Mesothelial cell of epicardium (in vitro differentiated cells): ENCODE data around the gene HPDL. TPM values are rescaled to one million over a fixed set of nuclear protein-coding genes. Genes with fewer than 3 reads are reported as not detected.

ENCODE experiments used
- DNase-seq, 2 experiments: peaks; one replicate each; pipeline ENCODE4 v3.0.0; 2021; ENCODE audit warnings: low spot score in 2 of 2; ENCODE audit not compliant: unreplicated experiment in 2 of 2
- H3K27ac Mint-ChIP-seq: 2 replicates; pipeline ENCODE4 v1.8.0; 2021; ENCODE audit warnings: mixed read lengths
- H3K27me3 Mint-ChIP-seq: 2 replicates; pipeline ENCODE4 v1.8.0; 2021; ENCODE audit warnings: low read depth, mixed read lengths
- H3K36me3 Mint-ChIP-seq: 2 replicates; pipeline ENCODE4 v1.8.0; 2021; ENCODE audit warnings: mixed read lengths
- H3K4me1 Mint-ChIP-seq: 2 replicates; pipeline ENCODE4 v1.8.0; 2021; ENCODE audit warnings: mixed read lengths
- H3K4me3 Mint-ChIP-seq: 2 replicates; pipeline ENCODE4 v1.8.0; 2021; ENCODE audit warnings: mild to moderate bottlenecking, moderate library complexity, mixed read lengths
- H3K9me3 Mint-ChIP-seq: 2 replicates; pipeline ENCODE4 v1.8.0; 2021; ENCODE audit warnings: mixed read lengths
- CTCF ChIP-seq: fragments of 200-600 bp; sonication (generic); IDR thresholded peaks from one replicate; pipeline ENCODE4 v1.5.0; 2021; ENCODE audit warnings: antibody characterized with exemption; ENCODE audit not compliant: unreplicated experiment
- total RNA-seq: library from RNA; stranded (reverse); gene quantifications from 3 replicates; pipeline ENCODE4 v1.2.1, GENCODE V29; 2021

The HPDL gene
- total RNA-seq, 1 donor from 2014 or later: 2.1 TPM

GRCh38 chr1:45304311-45305081, 22.2 kb upstream of the HPDL start:
- TF ChIP-seq CTCF: no peak
- H3K4me3 Mint-ChIP-seq: peak overlapping the region; percentile 86
- H3K27ac Mint-ChIP-seq: peak overlapping the region; percentile 97
- peaks cover 15% of the 10 kb centered on the region for H3K4me1 Mint-ChIP-seq
- no peaks in the 10 kb centered on the region for H3K36me3 Mint-ChIP-seq
- H3K27me3 Mint-ChIP-seq: no peaks in the 10 kb centered on the region
- no peaks in the 10 kb centered on the region for H3K9me3 Mint-ChIP-seq
- DNase-seq: no peak

- DNase-seq: no peak
- Mint-ChIP-seq H3K27ac (peak overlapping the region; percentile 26), H3K4me3 (peak overlapping the region; percentile 86), H3K4me1 (peaks cover 15% of the 10 kb centered on the region), H3K9me3 (no peaks in the 10 kb centered on the region), H3K36me3 (no peaks in the 10 kb centered on the region), H3K27me3 (no peaks in the 10 kb centered on the region)
- no peak for TF ChIP-seq CTCF
These were observed 21.5 kb upstream of the HPDL start for GRCh38 chr1:45305231-45305630.

GRCh38 chr1:45306319-45306718, 20.4 kb upstream of the HPDL start:
- Mint-ChIP-seq H3K36me3 (no peaks in the 10 kb centered on the region), H3K27me3 (no peaks in the 10 kb centered on the region), H3K4me3 (no peak overlapping the region), H3K27ac (no peak overlapping the region), H3K4me1 (peaks cover 15% of the 10 kb centered on the region), H3K9me3 (no peaks in the 10 kb centered on the region)
- DNase-seq: no peak
- TF ChIP-seq CTCF: no peak

GRCh38 chr1:45306905-45307304, 19.8 kb upstream of the HPDL start:
- Mint-ChIP-seq H3K27me3 (no peaks in the 10 kb centered on the region), H3K36me3 (no peaks in the 10 kb centered on the region), H3K9me3 (no peaks in the 10 kb centered on the region), H3K4me1 (peaks cover 15% of the 10 kb centered on the region), H3K4me3 (no peak overlapping the region), H3K27ac (no peak overlapping the region)
- DNase-seq: no peak
- no peak for TF ChIP-seq CTCF

- Mint-ChIP-seq H3K4me1 (no peaks in the 10 kb centered on the region), H3K4me3 (no peak overlapping the region), H3K27ac (no peak overlapping the region), H3K36me3 (no peaks in the 10 kb centered on the region), H3K9me3 (no peaks in the 10 kb centered on the region), H3K27me3 (no peaks in the 10 kb centered on the region)
- TF ChIP-seq CTCF: no peak
- DNase-seq: no peak
These were observed 12.4 kb upstream of the HPDL start for GRCh38 chr1:45314266-45314665.
